Suppressor macrophage treated with lipopolysaccharide for 1 hour (primary cell): ENCODE data around the gene RPS15A.

Source experiments
- DNase-seq, 3 donors: peaks; one replicate each; pipeline ENCODE4 v3.0.0-alpha.2; 2020 to 2022

Gene RPS15A

GRCh38 chr16:18789850-18790706 is at the start of gene RPS15A:
Gene RPS15A, minus strand, starts transcription at chr16:18790334. Its CDS starts 1,221 bp downstream, at chr16:18789113.
- DNase-seq: peak; percentile 95 to 97 (median 96)

DNA sequence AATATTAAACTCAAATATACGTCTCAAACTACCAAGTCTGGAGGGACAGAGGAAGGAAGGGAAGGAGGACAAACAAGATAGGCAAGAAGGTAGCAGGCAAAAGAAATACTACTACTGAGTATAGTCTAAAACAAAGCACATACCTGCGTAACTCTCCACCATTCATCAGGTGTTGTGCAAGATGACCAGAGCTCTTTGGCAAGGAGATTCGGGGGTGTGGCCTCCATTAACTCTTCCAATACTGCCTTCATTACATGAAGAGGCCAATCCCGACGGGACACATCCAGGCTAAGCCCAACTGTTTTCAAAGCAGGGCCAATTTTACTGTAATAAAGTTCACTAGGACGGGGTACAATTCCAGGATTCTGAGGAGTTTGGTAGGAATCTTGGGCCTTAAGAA is 49.4 kb upstream of the RPS15A start:
- no peak for DNase-seq

- no peak for DNase-seq
Measured at GRCh38 chr16:18836702-18837101, 46.6 kb upstream of the RPS15A start.

DNA sequence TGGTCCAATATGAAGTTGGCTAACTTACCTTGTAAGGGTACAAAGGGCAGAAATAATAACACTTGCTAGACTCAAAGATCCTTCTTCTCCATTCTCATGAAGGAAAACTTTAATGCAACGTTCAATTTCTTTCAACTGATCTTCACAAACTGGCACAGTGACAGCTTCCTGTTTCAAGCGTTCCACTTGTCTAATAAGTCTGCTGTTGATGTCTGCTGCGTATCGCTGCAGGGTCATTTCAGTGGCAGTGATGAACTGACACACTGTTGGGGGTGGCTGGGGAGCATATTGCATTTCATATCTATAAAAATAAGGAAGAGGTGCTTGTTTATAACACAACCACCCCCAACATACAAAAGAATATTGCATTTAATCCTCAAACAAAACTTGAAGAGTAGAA is 44.7 kb upstream of the RPS15A start:
- DNase-seq: no peak

DNA sequence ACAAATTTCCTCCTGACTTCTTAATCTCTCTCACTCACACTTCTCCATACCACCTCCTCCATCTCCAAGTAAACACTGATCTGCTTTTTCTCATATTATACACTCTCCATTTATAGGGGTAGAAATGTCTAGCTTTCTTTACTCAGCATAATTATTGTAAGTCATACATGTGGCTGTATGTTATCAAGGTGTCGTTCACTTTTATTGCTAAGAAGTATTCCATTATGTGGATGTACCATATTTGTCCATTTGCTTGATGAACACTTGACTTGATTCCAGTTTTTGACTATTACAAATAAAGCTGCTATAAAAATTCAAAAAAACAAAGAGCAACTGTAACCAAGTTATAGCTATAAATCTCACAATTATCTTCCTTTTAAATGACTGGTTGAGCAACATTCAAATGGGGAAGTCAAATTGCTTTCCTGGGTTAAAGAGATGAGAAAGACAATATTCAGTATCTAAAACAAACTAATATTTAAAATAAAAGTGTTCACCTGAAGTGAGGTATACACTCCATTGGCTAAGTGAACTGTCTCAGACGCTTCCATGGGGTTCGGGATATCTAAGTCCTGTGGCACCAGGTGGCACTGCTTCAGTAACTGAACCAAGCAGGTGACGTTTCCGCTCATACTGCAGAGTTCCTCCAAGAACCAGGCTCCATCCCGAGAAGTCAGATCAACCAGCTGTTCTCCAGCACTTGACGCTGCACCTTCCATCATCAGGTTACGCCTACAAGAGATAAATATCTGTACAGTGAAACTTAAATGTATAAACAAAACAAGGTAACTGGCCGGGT is 43.8 kb upstream of the RPS15A start:
- DNase-seq: no peak

DNA sequence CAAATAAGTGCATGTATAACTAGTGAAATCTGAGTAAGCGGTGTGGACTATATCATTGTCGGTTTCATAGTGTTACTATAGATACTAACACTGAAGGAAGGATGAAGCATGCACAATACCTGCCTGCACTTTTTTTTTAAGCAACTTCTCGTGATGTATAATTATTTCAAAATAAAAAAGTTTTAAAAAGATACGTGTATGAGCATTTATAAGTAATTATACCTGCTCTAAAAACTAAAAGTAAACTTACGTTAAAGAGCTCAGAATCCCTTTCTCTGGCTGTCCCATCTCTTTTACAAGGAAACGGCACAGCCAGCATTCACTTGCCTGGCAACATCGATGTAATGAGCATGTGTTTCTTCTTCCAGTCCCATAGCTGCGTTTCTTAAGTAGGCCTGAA is 42.5 kb upstream of the RPS15A start:
- DNase-seq: no peak

DNA sequence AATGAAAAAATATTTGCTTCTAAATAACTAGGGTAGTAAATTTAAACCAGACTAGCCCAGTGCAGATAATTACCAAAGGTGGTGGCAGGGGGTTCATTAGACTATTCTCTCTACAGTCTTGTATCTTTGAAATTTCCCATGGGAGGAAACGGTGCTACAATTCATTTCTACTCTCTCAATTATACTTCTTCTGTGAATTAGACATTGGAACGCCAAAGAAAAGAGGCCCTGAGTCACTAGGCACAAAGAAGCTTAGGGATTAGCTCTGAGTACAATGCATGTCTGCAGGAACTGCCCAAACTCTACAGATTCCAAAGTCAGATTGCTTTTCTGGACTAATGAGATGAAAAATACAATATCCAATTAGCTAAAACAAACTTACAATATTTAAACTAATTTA is 41.9 kb upstream of the RPS15A start:
- no peak for DNase-seq

- DNase-seq: no peak
Measured at GRCh38 chr16:18829251-18829650, 39.1 kb upstream of the RPS15A start.

DNA sequence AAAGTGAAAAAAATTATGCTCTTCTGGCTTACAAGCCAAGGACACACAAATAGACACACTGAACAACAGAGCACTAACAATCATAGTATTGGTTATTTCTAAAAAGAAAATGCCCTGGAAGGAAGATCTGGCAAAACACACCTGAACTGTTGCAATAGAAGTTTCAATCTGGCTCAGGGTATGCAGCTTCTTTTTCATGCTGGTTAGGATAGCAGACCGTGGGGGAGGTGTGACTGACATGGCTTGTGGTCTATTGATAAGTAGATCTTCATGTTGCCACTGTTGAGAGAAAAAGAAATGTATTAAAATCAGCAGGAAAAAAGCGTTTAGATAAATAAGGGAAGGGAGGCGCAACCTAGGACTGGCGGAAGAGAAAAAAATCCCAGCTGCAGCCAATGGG is 37.8 kb upstream of the RPS15A start:
- no peak for DNase-seq

GRCh38 chr16:18816286-18816685 is 26.2 kb upstream of the RPS15A start:
- DNase-seq: no peak

DNA sequence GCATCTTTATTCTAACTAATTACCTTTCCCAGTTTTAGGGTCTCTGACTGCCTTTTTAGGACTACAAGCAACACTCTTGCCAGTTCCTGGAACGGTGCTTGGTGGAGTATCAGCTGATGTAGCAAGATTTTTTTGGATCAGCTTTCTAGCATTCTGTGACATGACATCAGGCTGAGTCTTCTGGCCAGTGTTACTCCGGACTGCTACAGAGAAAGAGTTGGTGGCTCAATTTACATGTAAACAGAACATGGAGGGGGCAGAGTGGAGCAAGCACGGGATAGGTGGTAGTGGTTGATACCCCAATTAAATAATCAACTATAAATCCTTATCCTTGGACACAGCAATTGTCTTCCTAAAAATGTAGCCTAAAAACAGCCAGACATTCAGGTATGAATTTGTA is 21.8 kb upstream of the RPS15A start:
- no peak for DNase-seq

DNA sequence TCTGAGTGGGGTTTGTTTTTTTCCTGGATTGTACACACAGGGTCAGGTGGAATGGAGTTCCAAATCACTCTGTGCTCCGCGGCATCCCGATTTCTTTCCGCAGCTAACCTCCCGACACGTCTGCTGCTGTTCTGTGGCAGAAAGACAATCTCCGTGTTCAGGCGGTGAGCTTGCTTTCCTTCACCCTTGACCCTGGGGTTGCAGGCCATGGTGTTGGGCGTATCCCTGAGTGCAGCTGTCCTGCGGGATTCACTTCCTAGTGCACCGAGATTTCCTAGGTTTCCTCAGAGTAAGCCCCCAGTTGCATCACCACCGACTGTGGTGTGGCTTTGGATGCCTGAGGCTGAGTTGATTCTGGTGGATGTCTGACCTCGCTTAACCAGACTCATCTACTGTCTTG is 19.0 kb upstream of the RPS15A start:
- DNase-seq: no peak

- peak in 1 of 3 donors; percentile 15 for DNase-seq
Measured at GRCh38 chr16:18805257-18805773, 15.2 kb upstream of the RPS15A start.

DNA sequence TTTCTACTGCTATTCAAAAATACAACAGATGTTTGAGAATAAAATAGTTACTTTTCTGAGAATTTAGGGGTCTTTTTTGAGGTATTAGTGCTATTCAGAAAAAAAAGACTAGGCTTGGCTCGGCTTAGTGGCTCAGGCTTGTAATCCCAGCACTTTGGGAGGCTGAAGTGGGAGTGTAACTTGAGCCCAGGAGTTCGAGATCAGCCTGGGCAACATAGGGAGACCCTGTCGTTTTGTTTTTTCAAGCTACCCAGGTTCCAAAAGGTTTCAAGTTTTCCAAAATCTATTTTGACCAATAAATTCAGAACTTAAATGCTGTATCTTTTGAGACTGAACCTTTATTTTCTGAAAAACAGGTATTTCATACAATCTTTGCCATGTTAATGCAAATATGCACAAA is 14.4 kb upstream of the RPS15A start:
- DNase-seq: no peak

GRCh38 chr16:18803569-18804462 is 13.7 kb upstream of the RPS15A start:
- peak; percentile 23 to 52 (median 48) for DNase-seq

DNA sequence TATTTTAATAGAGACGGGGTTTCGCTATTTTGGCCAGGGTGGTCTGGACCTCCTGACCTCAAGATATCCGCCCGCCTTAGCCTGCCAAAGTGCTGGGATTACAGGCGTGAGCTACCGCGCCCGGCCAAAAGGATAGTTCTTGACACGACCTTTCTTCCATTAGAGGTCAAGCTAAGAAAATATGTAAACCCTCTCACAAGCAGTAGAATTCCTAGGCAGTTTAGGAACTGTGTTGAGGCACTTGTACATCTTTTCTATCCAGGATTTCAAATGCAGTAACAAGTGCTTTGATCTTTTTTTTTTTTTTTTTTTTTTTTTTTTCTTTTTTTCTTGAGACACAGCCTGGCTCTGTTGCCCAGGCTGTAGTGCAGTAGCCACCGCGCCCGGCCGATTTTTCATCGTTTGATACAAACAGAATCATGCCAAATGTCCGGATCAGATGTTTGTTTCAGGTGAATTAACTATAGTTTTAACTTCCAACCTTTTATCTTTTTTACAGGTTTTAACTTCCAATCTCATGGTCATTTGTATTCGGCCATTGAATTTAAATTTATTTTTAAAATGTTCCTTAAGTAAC is 12.7 kb upstream of the RPS15A start:
- DNase-seq: no peak

GRCh38 chr16:18801145-18801972 is 11.2 kb upstream of the RPS15A start, which contains the start of gene ARL6IP1:
Gene ARL6IP1, minus strand, starts transcription at chr16:18801549. Its CDS starts 83 bp downstream, at chr16:18801466.
- DNase-seq: peak; percentile 100

DNA sequence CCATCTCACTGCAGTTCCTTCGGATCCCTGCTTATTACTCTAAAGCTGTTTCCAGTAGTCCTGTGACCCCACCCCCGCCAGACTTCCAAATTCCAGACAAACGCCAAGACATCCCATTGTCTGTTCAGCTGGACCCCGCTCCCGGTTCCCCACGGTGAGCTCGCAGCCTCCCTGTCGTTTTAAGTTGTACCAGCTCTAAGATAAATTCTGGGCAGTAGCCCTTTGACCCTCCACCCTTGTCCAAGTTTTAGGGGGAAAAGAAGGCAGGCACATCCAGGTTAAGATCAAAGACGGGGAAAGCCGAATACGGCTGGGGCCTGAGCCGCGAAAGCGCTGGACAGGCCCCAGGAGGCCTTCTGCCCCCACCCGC is 10.6 kb upstream of the RPS15A start:
- no peak for DNase-seq

GRCh38 chr16:18800293-18800692 is 10.2 kb upstream of the RPS15A start:
- peak; percentile 41 to 50 (median 47) for DNase-seq

DNA sequence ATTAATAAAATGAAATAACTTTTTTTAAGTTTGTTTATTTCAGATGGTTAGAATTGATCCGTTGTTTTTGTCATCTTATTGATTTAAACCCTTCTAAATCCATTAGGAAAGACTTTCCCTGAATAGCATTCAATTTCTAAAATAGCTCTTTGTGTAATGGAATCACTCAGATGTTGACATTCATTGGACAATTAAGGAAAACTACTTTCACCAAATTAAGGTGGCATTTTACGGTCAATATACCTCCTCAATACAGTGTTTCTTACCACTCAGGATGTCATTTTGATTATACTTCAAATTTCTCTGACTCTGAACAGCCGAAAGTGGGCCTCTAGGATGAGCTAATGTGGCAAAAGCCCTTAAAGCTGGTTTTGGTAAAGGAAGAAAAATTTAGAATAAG is 9.4 kb upstream of the RPS15A start:
- no peak for DNase-seq

- DNase-seq: no peak
Measured at GRCh38 chr16:18797746-18798145, 7.6 kb upstream of the RPS15A start.
